Esophagus squamous epithelium (tissue), 5 donors: ENCODE measurements around the gene PHPT1. TPM values are rescaled to one million over a fixed set of nuclear protein-coding genes. Genes with fewer than 3 reads are reported as not detected.

Experiments
- DNase-seq: peaks from one replicate; lab custom pipeline; 2025; lab: John Stamatoyannopoulos, UW
- H3K27ac ChIP-seq, 4 donors: fragments of 200-600 bp; sonication (generic); one replicate each; pipeline ENCODE4 v1.5.1; 2016 to 2019; ENCODE audit warnings: mild to moderate bottlenecking in 1 of 4
- H3K27me3 ChIP-seq, 4 donors: fragments of 200-600 bp; sonication (generic); 1 replicate in 3 of 4; 2 replicates in 1 of 4; pipeline versions ENCODE4 v1.5.1 to v1.6.0; 2017 to 2021; ENCODE audit warnings: antibody characterized with exemption in 1 of 4
- H3K36me3 ChIP-seq, 3 donors: fragments of 200-600 bp; sonication (generic); one replicate each; pipeline ENCODE4 v1.5.1; 2016 to 2019
- H3K4me1 ChIP-seq, 3 donors: fragments of 200-600 bp; sonication (generic); one replicate each; pipeline ENCODE4 v1.5.1; 2017 to 2019
- H3K4me3 ChIP-seq, 4 donors: fragments of 200-600 bp; sonication (generic); 1 replicate in 3 of 4; 2 replicates in 1 of 4; pipeline ENCODE4 v1.5.1; 2016 to 2019; ENCODE audit warnings: mild to moderate bottlenecking in 2 of 4, moderate library complexity in 1 of 4
- H3K9me3 ChIP-seq, 3 donors: fragments of 200-600 bp; sonication (generic); one replicate each; pipeline ENCODE4 v1.5.1; 2016 to 2019
- POLR2A ChIP-seq, 4 donors: fragments of 450-650 bp; IDR thresholded peaks; one replicate each; pipeline ENCODE4 v1.6.1; 2017; ENCODE audit warnings: antibody characterized with exemption in 4 of 4, mild to moderate bottlenecking in 4 of 4, moderate library complexity in 3 of 4
- WGBS, 2 donors: methylation state at CpG; one replicate each; pipeline ENCODE4 v1.1.5; 2018; 5-methylcytosine and 5-hydroxymethylcytosine counted together
- intact Hi-C: fragments of 100-400 bp; cut with DNase I; formaldehyde crosslinking; loops from one replicate; pipeline ENCODE4 v1.15.0; 2022
- total RNA-seq, 4 donors: library from RNA; depleted of rRNA; stranded (reverse); fragments of >200 nt; gene quantifications; one replicate each; pipeline ENCODE4 v1.1.0, GENCODE V29; 2016
- TF ChIP-seq, protein P1 (sequence below), 6 experiments: fragments of 450-650 bp in 4 of 6; fragments of 200-600 bp in 2 of 6; sonication (generic) in 2 of 6; IDR thresholded peaks; one replicate each; pipeline ENCODE4 v1.5.1; 2016 to 2019; ENCODE audit warnings: antibody characterized with exemption in 6 of 6, mild to moderate bottlenecking in 4 of 6, moderate library complexity in 4 of 6
- donor health status: DM: yes; HTN: yes; CAD: no.

PHPT1 gene
- total RNA-seq, 4 donors from 2014 or later, result 21.9 to 53.2 (median 42.2) TPM

GRCh38 chr9:136852664-136853595 lies 3.7 kb downstream of the PHPT1 start:
- Histone ChIP-seq H3K9me3 (no peaks in the 10 kb centered on the region), H3K36me3 (peaks cover 0 to 18% (median 5%) of the 10 kb centered on the region in 3 donors), H3K4me3 (no peak overlapping the region), H3K27me3 (peaks cover 0 to 3% (median 0%) of the 10 kb centered on the region in 4 donors), H3K27ac (no peak overlapping the region), H3K4me1 (peaks cover 10 to 44% (median 23%) of the 10 kb centered on the region in 3 donors)
- intact Hi-C loops, result loop anchor here (10.0 kb wide), 1 partner anchor 92 kb away; the partner anchor contains the start of genes C8G and FBXW5
- TF ChIP-seq, protein P1, sequence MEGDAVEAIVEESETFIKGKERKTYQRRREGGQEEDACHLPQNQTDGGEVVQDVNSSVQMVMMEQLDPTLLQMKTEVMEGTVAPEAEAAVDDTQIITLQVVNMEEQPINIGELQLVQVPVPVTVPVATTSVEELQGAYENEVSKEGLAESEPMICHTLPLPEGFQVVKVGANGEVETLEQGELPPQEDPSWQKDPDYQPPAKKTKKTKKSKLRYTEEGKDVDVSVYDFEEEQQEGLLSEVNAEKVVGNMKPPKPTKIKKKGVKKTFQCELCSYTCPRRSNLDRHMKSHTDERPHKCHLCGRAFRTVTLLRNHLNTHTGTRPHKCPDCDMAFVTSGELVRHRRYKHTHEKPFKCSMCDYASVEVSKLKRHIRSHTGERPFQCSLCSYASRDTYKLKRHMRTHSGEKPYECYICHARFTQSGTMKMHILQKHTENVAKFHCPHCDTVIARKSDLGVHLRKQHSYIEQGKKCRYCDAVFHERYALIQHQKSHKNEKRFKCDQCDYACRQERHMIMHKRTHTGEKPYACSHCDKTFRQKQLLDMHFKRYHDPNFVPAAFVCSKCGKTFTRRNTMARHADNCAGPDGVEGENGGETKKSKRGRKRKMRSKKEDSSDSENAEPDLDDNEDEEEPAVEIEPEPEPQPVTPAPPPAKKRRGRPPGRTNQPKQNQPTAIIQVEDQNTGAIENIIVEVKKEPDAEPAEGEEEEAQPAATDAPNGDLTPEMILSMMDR (IDR thresholded peaks at IDR 0.05), result no peak
- TF ChIP-seq POLR2A (IDR thresholded peaks at IDR 0.05), result no peak
- WGBS, 2 donors, result 64 to 93% methylated on average over 3 to 5 of the region's 29 CpGs
- no peak for DNase-seq

DNA sequence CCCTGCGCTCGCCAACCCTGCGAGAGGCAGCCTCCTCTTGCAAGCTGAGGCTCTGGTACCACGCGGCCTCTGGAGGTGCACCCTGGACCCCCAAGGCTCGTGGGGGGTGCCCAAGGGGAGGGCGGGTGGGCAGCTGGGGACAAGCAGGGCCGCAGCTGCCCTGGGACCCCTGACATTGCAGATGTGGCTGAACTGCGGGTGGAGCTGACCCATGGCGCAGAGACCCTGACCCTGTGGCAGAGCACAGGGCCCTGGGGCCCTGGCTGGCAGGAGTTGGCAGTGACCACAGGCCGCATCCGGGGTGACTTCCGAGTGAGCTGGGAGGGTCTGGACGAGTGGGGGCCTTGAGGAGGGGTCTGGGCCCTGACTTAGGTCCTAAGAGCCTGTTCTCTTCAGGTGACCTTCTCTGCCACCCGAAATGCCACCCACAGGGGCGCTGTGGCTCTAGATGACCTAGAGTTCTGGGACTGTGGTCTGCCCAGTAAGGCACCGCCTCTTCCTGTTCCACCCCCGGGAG lies 4.4 kb downstream of the PHPT1 start:
- TF ChIP-seq, protein P1 (IDR thresholded peaks at IDR 0.05), result no peak
- TF ChIP-seq POLR2A (IDR thresholded peaks at IDR 0.05), result no peak
- WGBS, 2 donors, result 90% methylated on average over 2 of the region's 18 CpGs; no CpG with 5 or more reads in 1 of the 2 donors

DNA sequence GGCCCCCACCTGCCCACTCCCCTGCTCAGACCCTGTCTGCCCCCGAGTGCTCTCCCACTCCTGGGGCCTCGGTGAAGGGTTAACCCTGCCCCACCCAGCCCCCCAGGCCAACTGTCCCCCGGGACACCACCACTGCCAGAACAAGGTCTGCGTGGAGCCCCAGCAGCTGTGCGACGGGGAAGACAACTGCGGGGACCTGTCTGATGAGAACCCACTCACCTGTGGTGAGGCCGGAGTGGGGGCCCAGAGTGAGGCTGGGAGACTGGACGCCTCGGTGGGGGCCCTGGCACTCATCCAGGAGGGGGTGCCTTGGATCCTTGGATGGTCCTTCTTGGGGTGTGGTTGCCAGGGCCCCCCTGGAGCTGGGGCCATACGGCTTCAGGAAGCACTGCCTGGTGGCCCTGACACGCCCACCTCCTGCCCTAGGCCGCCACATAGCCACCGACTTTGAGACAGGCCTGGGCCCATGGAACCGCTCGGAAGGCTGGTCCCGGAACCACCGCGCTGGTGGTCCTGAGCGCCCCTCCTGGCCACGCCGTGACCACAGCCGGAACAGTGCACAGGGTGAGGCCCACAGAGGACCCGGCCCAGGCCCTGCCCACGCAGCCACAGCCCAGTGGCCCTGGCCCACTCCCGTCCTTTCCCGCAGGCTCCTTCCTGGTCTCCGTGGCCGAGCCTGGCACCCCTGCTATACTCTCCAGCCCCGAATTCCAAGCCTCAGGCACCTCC lies 5.1 kb downstream of the PHPT1 start:
- Histone ChIP-seq H3K4me3 (no peak overlapping the region), H3K27ac (no peak overlapping the region), H3K4me1 (peaks cover 24 to 50% (median 29%) of the 10 kb centered on the region in 3 donors), H3K9me3 (no peaks in the 10 kb centered on the region), H3K36me3 (peaks cover 0 to 18% (median 5%) of the 10 kb centered on the region in 3 donors), H3K27me3 (no peaks in the 10 kb centered on the region)
- WGBS, 2 donors, result 52 to 76% methylated on average over 5 to 11 of the region's 30 CpGs
- TF ChIP-seq, protein P1 (IDR thresholded peaks at IDR 0.05), result no peak
- no peak for TF ChIP-seq POLR2A (IDR thresholded peaks at IDR 0.05)
- DNase-seq, result no peak
- intact Hi-C loops, result loop anchor here (10.0 kb wide), 1 partner anchor 91 kb away; the partner anchor contains the start of genes C8G and FBXW5

More for the DNA sequence above, 4.4 kb downstream of the PHPT1 start:
- no peak overlapping the region for H3K4me3 ChIP-seq
- peaks cover 0 to 18% (median 5%) of the 10 kb centered on the region in 3 donors for H3K36me3 ChIP-seq
- no peaks in the 10 kb centered on the region for H3K27me3 ChIP-seq
- intact Hi-C loops, result loop anchor here (10.0 kb wide), 1 partner anchor 91 kb away; the partner anchor contains the start of genes C8G and FBXW5
- H3K9me3 ChIP-seq, result no peaks in the 10 kb centered on the region
- peaks cover 18 to 44% (median 23%) of the 10 kb centered on the region in 3 donors for H3K4me1 ChIP-seq
- H3K27ac ChIP-seq, result no peak overlapping the region
- no peak for DNase-seq

DNA sequence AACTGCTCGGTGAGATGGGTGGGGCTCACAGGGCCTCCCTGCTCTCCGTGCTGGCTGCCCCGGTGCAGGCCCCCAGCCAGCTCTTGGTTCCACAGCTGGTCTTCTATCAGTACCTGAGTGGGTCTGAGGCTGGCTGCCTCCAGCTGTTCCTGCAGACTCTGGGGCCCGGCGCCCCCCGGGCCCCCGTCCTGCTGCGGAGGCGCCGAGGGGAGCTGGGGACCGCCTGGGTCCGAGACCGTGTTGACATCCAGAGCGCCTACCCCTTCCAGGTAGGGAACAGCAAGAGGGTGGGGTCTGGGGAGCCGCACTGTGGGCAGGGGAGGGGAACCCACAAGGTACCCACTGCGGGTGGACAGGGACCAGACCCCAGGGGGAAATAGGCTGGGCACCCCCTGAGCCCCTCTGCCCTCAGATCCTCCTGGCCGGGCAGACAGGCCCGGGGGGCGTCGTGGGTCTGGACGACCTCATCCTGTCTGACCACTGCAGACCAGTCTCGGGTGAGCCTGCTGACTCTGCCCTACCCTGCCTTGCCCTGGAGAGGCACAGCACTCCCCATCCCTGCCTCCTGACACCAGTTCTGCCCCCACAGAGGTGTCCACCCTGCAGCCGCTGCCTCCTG lies 5.7 kb downstream of the PHPT1 start:
- intact Hi-C loops, result loop anchor here (10.0 kb wide), 1 partner anchor 90 kb away; the partner anchor contains the start of genes C8G and FBXW5
- no peak for TF ChIP-seq POLR2A (IDR thresholded peaks at IDR 0.05)
- TF ChIP-seq, protein P1 (IDR thresholded peaks at IDR 0.05), result no peak

More for the DNA sequence above, 5.7 kb downstream of the PHPT1 start:
- 50% methylated on average over 2 of the region's 23 CpGs; no CpG with 5 or more reads in 1 of the 2 donors for WGBS, 2 donors
- no peaks in the 10 kb centered on the region for H3K27me3 ChIP-seq
- DNase-seq, result no peak
- no peak overlapping the region for H3K27ac ChIP-seq
- H3K9me3 ChIP-seq, result no peaks in the 10 kb centered on the region
- peaks cover 26 to 52% (median 30%) of the 10 kb centered on the region in 3 donors for H3K4me1 ChIP-seq
- H3K36me3 ChIP-seq, result peaks cover 0 to 22% (median 5%) of the 10 kb centered on the region in 3 donors
- H3K4me3 ChIP-seq, result no peak overlapping the region
